Smooth muscle cell (in vitro differentiated cells): Measurements from ENCODE around the gene UTP15. TPM values are rescaled to one million over a fixed set of nuclear protein-coding genes. Genes with fewer than 3 reads are reported as not detected.

ENCODE experiments used
- DNase-seq: peaks from one replicate; lab custom pipeline; 2025; ENCODE audit not compliant: unreplicated experiment; lab: John Stamatoyannopoulos, UW
- H2AFZ ChIP-seq: fragments of 200-600 bp; sonication (generic); 2 replicates; pipeline ENCODE4 v1.6.0; 2016; ENCODE audit warnings: antibody characterized with exemption, low read depth, mild to moderate bottlenecking
- H3F3A ChIP-seq: fragments of 200-600 bp; sonication (generic); 2 replicates; pipeline ENCODE4 v1.6.0; 2017; ENCODE audit warnings: antibody characterized with exemption, low read depth
- H3K27ac ChIP-seq: fragments of 200-600 bp; sonication (generic); 2 replicates; pipeline ENCODE4 v1.5.1; 2016; ENCODE audit warnings: low read depth, mild to moderate bottlenecking
- H3K27me3 ChIP-seq: fragments of 200-600 bp; sonication (generic); 2 replicates; pipeline ENCODE4 v1.6.1; 2016; ENCODE audit warnings: low read depth, mild to moderate bottlenecking
- H3K36me3 ChIP-seq: fragments of 200-600 bp; sonication (generic); 2 replicates; pipeline ENCODE4 v1.5.1; 2016; ENCODE audit warnings: low read depth
- H3K4me1 ChIP-seq: fragments of 200-600 bp; sonication (generic); 2 replicates; pipeline ENCODE4 v1.5.1; 2016; ENCODE audit warnings: low read depth
- H3K4me2 ChIP-seq: fragments of 200-600 bp; sonication (generic); 2 replicates; pipeline ENCODE4 v1.6.0; 2016; ENCODE audit warnings: mild to moderate bottlenecking
- H3K4me3 ChIP-seq: fragments of 200-600 bp; sonication (generic); 2 replicates; pipeline ENCODE4 v1.5.1; 2016; ENCODE audit warnings: mild to moderate bottlenecking
- H3K79me2 ChIP-seq: fragments of 200-600 bp; sonication (generic); 2 replicates; pipeline ENCODE4 v1.6.0; 2016; ENCODE audit warnings: low read depth, mild to moderate bottlenecking
- H3K9ac ChIP-seq: fragments of 200-600 bp; sonication (generic); 2 replicates; pipeline ENCODE4 v1.6.0; 2016; ENCODE audit warnings: low read depth
- H3K9me3 ChIP-seq: fragments of 200-600 bp; sonication (generic); replicated peaks from 2 replicates; pipeline ENCODE4 v1.5.1; 2016; ENCODE audit warnings: low read depth
- H4K20me1 ChIP-seq: fragments of 200-600 bp; sonication (generic); 2 replicates; pipeline ENCODE4 v1.6.0; 2016; ENCODE audit warnings: low read depth
- CTCF ChIP-seq: fragments of 200-600 bp; sonication (generic); IDR thresholded peaks from 2 replicates; pipeline ENCODE4 v1.5.1; 2017; ENCODE audit warnings: borderline replicate concordance, mild to moderate bottlenecking, antibody characterized with exemption; ENCODE audit not compliant: insufficient read depth, poor library complexity, severe bottlenecking
- WGBS: methylation state at CpG from one replicate; pipeline ENCODE4 v1.1.7; 2016; ENCODE audit warnings: low lambda C conversion rate; 5-methylcytosine and 5-hydroxymethylcytosine counted together
- polyA plus RNA-seq: library from polyadenylated mRNA; unstranded; fragments of >200 nt; fragmentation: Nextera tagmentation; extraction: Ambion mirVana; gene quantifications from 2 replicates; pipeline ENCODE4 v1.2.1, GENCODE V29; 2016
- total RNA-seq: library from RNA; depleted of rRNA; stranded (reverse); fragments of >200 nt; gene quantifications from 2 replicates; pipeline ENCODE4 v1.2.3, GENCODE V29; 2014

Gene UTP15
- total and polyA plus RNA-seq, 2 experiments from 2014 or later: 10.2 to 15.2 TPM

GRCh38 chr5:73539730-73540129 lies 25.8 kb upstream of the UTP15 start:
- H2AFZ ChIP-seq: no peak overlapping the region
- H3K36me3 ChIP-seq: no peaks in the 10 kb centered on the region
- H3K9me3 ChIP-seq: no peaks in the 10 kb centered on the region
- no peak overlapping the region for H3K9ac ChIP-seq
- no peaks in the 10 kb centered on the region for H3F3A ChIP-seq
- no peaks in the 10 kb centered on the region for H3K4me1 ChIP-seq
- H3K4me3 ChIP-seq: no peak overlapping the region
- WGBS: 90% methylated on average over 2 of the region's 2 CpGs
- H3K27ac ChIP-seq: no peak overlapping the region
- H3K4me2 ChIP-seq: no peak overlapping the region
- DNase-seq: no peak
- no peaks in the 10 kb centered on the region for H4K20me1 ChIP-seq
- no peaks in the 10 kb centered on the region for H3K79me2 ChIP-seq
- TF ChIP-seq CTCF: no peak
- H3K27me3 ChIP-seq: no peaks in the 10 kb centered on the region

GRCh38 chr5:73540192-73540591 lies 25.4 kb upstream of the UTP15 start:
- no peak overlapping the region for H3K4me2 ChIP-seq
- TF ChIP-seq CTCF: no peak
- DNase-seq: no peak
- H3K9me3 ChIP-seq: no peaks in the 10 kb centered on the region
- WGBS: 45% methylated on average over 3 of the region's 3 CpGs
- H3F3A ChIP-seq: no peaks in the 10 kb centered on the region
- no peaks in the 10 kb centered on the region for H3K79me2 ChIP-seq
- H3K4me1 ChIP-seq: no peaks in the 10 kb centered on the region
- no peaks in the 10 kb centered on the region for H4K20me1 ChIP-seq
- no peaks in the 10 kb centered on the region for H3K27me3 ChIP-seq
- H3K4me3 ChIP-seq: no peak overlapping the region
- no peak overlapping the region for H3K27ac ChIP-seq
- H2AFZ ChIP-seq: no peak overlapping the region
- no peaks in the 10 kb centered on the region for H3K36me3 ChIP-seq
- no peak overlapping the region for H3K9ac ChIP-seq

GRCh38 chr5:73542020-73542419 lies 23.5 kb upstream of the UTP15 start:
- 85% methylated on average over 4 of the region's 4 CpGs for WGBS
- no peak overlapping the region for H2AFZ ChIP-seq
- H3K27ac ChIP-seq: no peak overlapping the region

More at GRCh38 chr5:73542020-73542419, 23.5 kb upstream of the UTP15 start:
- no peaks in the 10 kb centered on the region for H3K79me2 ChIP-seq
- H3K4me1 ChIP-seq: no peaks in the 10 kb centered on the region
- DNase-seq: no peak
- TF ChIP-seq CTCF: no peak
- no peak overlapping the region for H3K4me2 ChIP-seq
- no peaks in the 10 kb centered on the region for H4K20me1 ChIP-seq
- H3K9ac ChIP-seq: no peak overlapping the region
- H3K27me3 ChIP-seq: no peaks in the 10 kb centered on the region
- H3F3A ChIP-seq: no peaks in the 10 kb centered on the region
- H3K4me3 ChIP-seq: no peak overlapping the region
- H3K9me3 ChIP-seq: no peaks in the 10 kb centered on the region
- H3K36me3 ChIP-seq: no peaks in the 10 kb centered on the region
